Measurements from ENCODE around the gene TIMM17B. TPM values are rescaled to one million over a fixed set of nuclear protein-coding genes. Genes with fewer than 3 reads are reported as not detected.

TIMM17B gene
- total RNA-seq, 4 donors from 2014 or later = 42.0 to 66.6 (median 47.1) TPM

GRCh38 chrX:48935301-48935670 is 37.7 kb upstream of the TIMM17B start:
- H3K36me3 ChIP-seq = peaks cover 0 to 36% (median 0%) of the 10 kb centered on the region in 3 donors
- no peak overlapping the region for H3K27ac ChIP-seq
- H3K9me3 ChIP-seq = no peaks in the 10 kb centered on the region
- H3K4me3 ChIP-seq = no peak overlapping the region
- DNase-seq (ENCODE audit: low spot score in 2 of 2) = no peak
- no peak for TF ChIP-seq EP300 (IDR thresholded peaks at IDR 0.05)
- H3K27me3 ChIP-seq = no peaks in the 10 kb centered on the region
- 60 to 95% methylated on average over 1 of the region's 1 CpG for WGBS, 2 donors
- H3K4me1 ChIP-seq = peaks cover 0 to 20% (median 2%) of the 10 kb centered on the region in 4 donors

- WGBS, 2 donors = 74 to 86% methylated on average over 5 to 7 of the region's 7 CpGs
- H3K4me3 ChIP-seq = no peak overlapping the region
- TF ChIP-seq POLR2A (IDR thresholded peaks at IDR 0.05) (no peak), EP300 (IDR thresholded peaks at IDR 0.05) (no peak)
- TF ChIP-seq, protein P1, sequence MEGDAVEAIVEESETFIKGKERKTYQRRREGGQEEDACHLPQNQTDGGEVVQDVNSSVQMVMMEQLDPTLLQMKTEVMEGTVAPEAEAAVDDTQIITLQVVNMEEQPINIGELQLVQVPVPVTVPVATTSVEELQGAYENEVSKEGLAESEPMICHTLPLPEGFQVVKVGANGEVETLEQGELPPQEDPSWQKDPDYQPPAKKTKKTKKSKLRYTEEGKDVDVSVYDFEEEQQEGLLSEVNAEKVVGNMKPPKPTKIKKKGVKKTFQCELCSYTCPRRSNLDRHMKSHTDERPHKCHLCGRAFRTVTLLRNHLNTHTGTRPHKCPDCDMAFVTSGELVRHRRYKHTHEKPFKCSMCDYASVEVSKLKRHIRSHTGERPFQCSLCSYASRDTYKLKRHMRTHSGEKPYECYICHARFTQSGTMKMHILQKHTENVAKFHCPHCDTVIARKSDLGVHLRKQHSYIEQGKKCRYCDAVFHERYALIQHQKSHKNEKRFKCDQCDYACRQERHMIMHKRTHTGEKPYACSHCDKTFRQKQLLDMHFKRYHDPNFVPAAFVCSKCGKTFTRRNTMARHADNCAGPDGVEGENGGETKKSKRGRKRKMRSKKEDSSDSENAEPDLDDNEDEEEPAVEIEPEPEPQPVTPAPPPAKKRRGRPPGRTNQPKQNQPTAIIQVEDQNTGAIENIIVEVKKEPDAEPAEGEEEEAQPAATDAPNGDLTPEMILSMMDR (IDR thresholded peaks at IDR 0.05) = no peak
- H3K27me3 ChIP-seq = no peaks in the 10 kb centered on the region
- H3K36me3 ChIP-seq = peaks cover 0 to 40% (median 0%) of the 10 kb centered on the region in 3 donors
- DNase-seq (ENCODE audit: low spot score in 2 of 2) = no peak
- H3K4me1 ChIP-seq = peaks cover 0 to 16% (median 0%) of the 10 kb centered on the region in 4 donors
- no peaks in the 10 kb centered on the region for H3K9me3 ChIP-seq
- no peak overlapping the region for H3K27ac ChIP-seq
Measured at GRCh38 chrX:48934581-48935300, 37.2 kb upstream of the TIMM17B start.

GRCh38 chrX:48933757-48934156 is 36.2 kb upstream of the TIMM17B start:
- Histone ChIP-seq H3K36me3 (peaks cover 0 to 45% (median 0%) of the 10 kb centered on the region in 3 donors), H3K27ac (no peak overlapping the region), H3K4me1 (peaks cover 0 to 15% (median 0%) of the 10 kb centered on the region in 4 donors), H3K9me3 (no peaks in the 10 kb centered on the region), H3K4me3 (no peak overlapping the region), H3K27me3 (no peaks in the 10 kb centered on the region)
- DNase-seq (ENCODE audit: low spot score in 2 of 2) = no peak
- 91 to 92% methylated on average over 2 of the region's 2 CpGs for WGBS, 2 donors
- TF ChIP-seq EP300 (IDR thresholded peaks at IDR 0.05) (no peak), POLR2A (IDR thresholded peaks at IDR 0.05) (no peak)
- TF ChIP-seq, protein P1 (IDR thresholded peaks at IDR 0.05) = no peak

DNA sequence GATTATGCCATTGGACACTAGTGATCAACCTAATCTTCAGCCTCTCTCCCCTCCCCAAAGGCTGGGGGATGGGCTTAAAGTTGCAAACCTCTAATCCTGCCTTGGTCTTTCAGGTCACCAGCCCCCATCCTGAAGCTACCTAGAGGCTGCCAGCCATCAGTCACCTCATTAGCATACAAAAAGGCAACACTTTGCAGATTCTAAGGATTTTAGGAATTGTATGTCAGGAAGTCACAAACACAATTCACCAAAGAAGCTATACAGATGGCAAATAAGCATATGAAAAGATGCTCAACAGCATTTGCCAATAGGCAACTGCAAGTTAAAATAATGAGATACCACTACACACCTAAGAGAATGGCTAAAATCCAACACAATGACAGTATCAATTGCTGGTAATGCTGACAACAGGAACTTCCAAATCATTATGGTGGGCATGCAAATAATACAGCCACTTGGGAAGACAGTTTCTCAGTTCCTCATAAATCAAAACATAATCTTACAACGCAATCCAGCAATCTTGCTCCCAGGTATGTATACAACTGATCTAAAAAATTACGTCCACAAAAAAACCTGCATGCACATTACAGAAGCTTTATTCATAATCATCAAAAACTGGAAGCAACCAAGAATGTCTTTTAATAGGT is 30.3 kb upstream of the TIMM17B start:
- H3K27me3 ChIP-seq = no peaks in the 10 kb centered on the region
- no peaks in the 10 kb centered on the region for H3K4me1 ChIP-seq
- H3K9me3 ChIP-seq = no peaks in the 10 kb centered on the region
- DNase-seq (ENCODE audit: low spot score in 2 of 2) = no peak
- no peak overlapping the region for H3K27ac ChIP-seq
- H3K36me3 ChIP-seq = peaks cover 0 to 47% (median 0%) of the 10 kb centered on the region in 3 donors
- 63 to 75% methylated on average over 2 of the region's 2 CpGs for WGBS, 2 donors
- TF ChIP-seq EP300 (IDR thresholded peaks at IDR 0.05) (no peak), POLR2A (IDR thresholded peaks at IDR 0.05) (no peak)
- TF ChIP-seq, protein P1 (IDR thresholded peaks at IDR 0.05) = no peak
- H3K4me3 ChIP-seq = no peak overlapping the region

DNA sequence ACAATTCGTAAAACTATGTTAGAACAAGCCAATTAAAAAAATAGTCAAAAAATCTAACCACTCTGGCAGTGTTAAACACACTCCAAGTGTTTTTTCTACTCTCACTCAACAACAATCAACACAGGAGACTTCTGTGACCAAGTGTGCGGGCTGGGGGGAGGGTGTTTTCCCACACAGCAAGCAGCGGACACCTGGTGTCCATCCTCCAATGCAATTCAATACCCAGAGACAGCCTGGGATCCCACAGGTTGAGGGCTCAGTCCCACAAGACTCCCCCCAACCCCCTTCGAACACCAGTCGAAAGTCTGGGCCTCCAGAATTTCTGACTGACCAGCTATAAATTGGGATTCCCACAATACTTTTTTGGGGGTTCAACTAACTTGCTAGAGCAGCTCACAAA is 29.6 kb upstream of the TIMM17B start:
- no peak overlapping the region for H3K4me3 ChIP-seq
- WGBS, 2 donors = 58 to 80% methylated on average over 5 of the region's 5 CpGs
- H3K4me1 ChIP-seq = no peaks in the 10 kb centered on the region
- H3K36me3 ChIP-seq = peaks cover 0 to 47% (median 0%) of the 10 kb centered on the region in 3 donors
- H3K9me3 ChIP-seq = no peaks in the 10 kb centered on the region
- no peak for DNase-seq (ENCODE audit: low spot score in 2 of 2)
- H3K27ac ChIP-seq = no peak overlapping the region
- no peaks in the 10 kb centered on the region for H3K27me3 ChIP-seq
- TF ChIP-seq, protein P1 (IDR thresholded peaks at IDR 0.05) = no peak
- TF ChIP-seq POLR2A (IDR thresholded peaks at IDR 0.05) (no peak), EP300 (IDR thresholded peaks at IDR 0.05) (no peak)

All from tibial nerve (tissue), 4 donors.